KMS-11 (cell line): ENCODE measurements around the gene ANKRD40.

Experiments used
- H2AFZ ChIP-seq: fragments of 200-600 bp; sonication (generic); 2 replicates; pipeline ENCODE4 v1.6.1; 2016; ENCODE audit warnings: antibody characterized with exemption, mixed run types, low read depth
- H3K27ac ChIP-seq: fragments of 200-600 bp; sonication (generic); 2 replicates; pipeline ENCODE4 v1.6.1; 2016; ENCODE audit warnings: mild to moderate bottlenecking, mixed run types
- H3K27me3 ChIP-seq: fragments of 200-600 bp; sonication (generic); 2 replicates; pipeline ENCODE4 v1.6.1; 2017; ENCODE audit warnings: mild to moderate bottlenecking, low read depth, mixed run types, moderate library complexity; ENCODE audit not compliant: insufficient read depth
- H3K36me3 ChIP-seq: fragments of 200-600 bp; sonication (generic); 2 replicates; pipeline ENCODE4 v1.6.1; 2017; ENCODE audit warnings: mild to moderate bottlenecking, mixed run types; ENCODE audit not compliant: insufficient read depth
- H3K4me1 ChIP-seq: fragments of 200-600 bp; sonication (generic); 2 replicates; pipeline ENCODE4 v1.6.1; 2016; ENCODE audit warnings: mild to moderate bottlenecking, low read depth, mixed run types; ENCODE audit not compliant: poor library complexity, severe bottlenecking
- H3K4me2 ChIP-seq: fragments of 200-600 bp; sonication (generic); 2 replicates; pipeline ENCODE4 v1.7.0; 2016; ENCODE audit warnings: mild to moderate bottlenecking, mixed run types
- H3K4me3 ChIP-seq: fragments of 200-600 bp; sonication (generic); IDR thresholded peaks from 2 replicates; pipeline ENCODE4 v1.6.1; 2017; ENCODE audit warnings: low read depth, low read length, mixed read lengths; ENCODE audit not compliant: insufficient read depth
- H3K79me2 ChIP-seq: fragments of 200-600 bp; sonication (generic); 2 replicates; pipeline ENCODE4 v1.6.1; 2016; ENCODE audit warnings: low read depth, mixed run types; ENCODE audit not compliant: insufficient read depth
- H3K9ac ChIP-seq: fragments of 200-600 bp; sonication (generic); 2 replicates; pipeline ENCODE4 v1.6.1; 2016; ENCODE audit warnings: mild to moderate bottlenecking, mixed run types
- H4K20me1 ChIP-seq: fragments of 200-600 bp; sonication (generic); 2 replicates; pipeline ENCODE4 v1.6.1; 2016; ENCODE audit warnings: mild to moderate bottlenecking, mixed run types; ENCODE audit not compliant: insufficient read depth
- CTCF ChIP-seq: fragments of 200-600 bp; sonication (generic); conservative IDR thresholded peaks from 2 replicates; pipeline ENCODE4 v1.6.1; 2017; ENCODE audit warnings: low read depth, mild to moderate bottlenecking, antibody characterized with exemption, low read length, moderate library complexity, mixed read lengths

Gene ANKRD40

GRCh38 chr17:50659179-50659578 lies 48.5 kb downstream of the ANKRD40 start:
- no peak overlapping the region for H3K9ac ChIP-seq
- H3K27me3 ChIP-seq: no peaks in the 10 kb centered on the region
- H4K20me1 ChIP-seq: no peaks in the 10 kb centered on the region
- H3K4me2 ChIP-seq: no peak overlapping the region
- no peaks in the 10 kb centered on the region for H3K36me3 ChIP-seq
- peaks cover 21% of the 10 kb centered on the region for H3K4me1 ChIP-seq
- no peak for TF ChIP-seq CTCF
- H3K27ac ChIP-seq: no peak overlapping the region
- H3K4me3 ChIP-seq: no peak overlapping the region
- H2AFZ ChIP-seq: no peak overlapping the region
- H3K79me2 ChIP-seq: no peaks in the 10 kb centered on the region

GRCh38 chr17:50658616-50659015 lies 49.1 kb downstream of the ANKRD40 start:
- Histone ChIP-seq H4K20me1 (no peaks in the 10 kb centered on the region), H3K27ac (no peak overlapping the region), H3K27me3 (no peaks in the 10 kb centered on the region), H2AFZ (no peak overlapping the region), H3K4me1 (peaks cover 21% of the 10 kb centered on the region), H3K4me3 (no peak overlapping the region), H3K4me2 (no peak overlapping the region), H3K9ac (no peak overlapping the region), H3K79me2 (no peaks in the 10 kb centered on the region), H3K36me3 (no peaks in the 10 kb centered on the region)
- no peak for TF ChIP-seq CTCF

GRCh38 chr17:50657627-50658026 lies 50.1 kb downstream of the ANKRD40 start:
- Histone ChIP-seq H2AFZ (no peak overlapping the region), H3K27me3 (no peaks in the 10 kb centered on the region), H3K79me2 (no peaks in the 10 kb centered on the region), H3K27ac (no peak overlapping the region), H3K4me3 (no peak overlapping the region), H4K20me1 (no peaks in the 10 kb centered on the region), H3K4me1 (peaks cover 20% of the 10 kb centered on the region), H3K4me2 (no peak overlapping the region), H3K36me3 (no peaks in the 10 kb centered on the region), H3K9ac (no peak overlapping the region)
- no peak for TF ChIP-seq CTCF

GRCh38 chr17:50657054-50657453 lies 50.7 kb downstream of the ANKRD40 start:
- Histone ChIP-seq H3K79me2 (no peaks in the 10 kb centered on the region), H3K27ac (no peak overlapping the region), H4K20me1 (no peaks in the 10 kb centered on the region), H3K4me2 (no peak overlapping the region), H3K36me3 (no peaks in the 10 kb centered on the region), H3K4me3 (no peak overlapping the region), H3K27me3 (no peaks in the 10 kb centered on the region; the same call in 1 of the 2 replicates), H3K9ac (no peak overlapping the region), H3K4me1 (peaks cover 14% of the 10 kb centered on the region), H2AFZ (no peak overlapping the region)
- TF ChIP-seq CTCF: no peak
